Retinal pigment epithelial cell (primary cell): ENCODE measurements around the gene TPRG1.

Experiments used
- DNase-seq: peaks from one replicate; pipeline ENCODE4 v3.0.0-alpha.2; 2010; ENCODE audit warnings: low read depth
- H3K4me3 ChIP-seq: 2 replicates; pipeline ENCODE4 v1.5.1; 2011; ENCODE audit warnings: mild to moderate bottlenecking, low read length, control low read depth, moderate library complexity
- CTCF ChIP-seq: conservative IDR thresholded peaks from 2 replicates; pipeline ENCODE4 v1.5.1; 2011; ENCODE audit warnings: low read depth, low read length, control low read depth, inconsistent platforms

TPRG1 gene

GRCh38 chr3:189171707-189172106 lies at the start of gene TPRG1:
Gene TPRG1 (plus strand): TSS chr3:189171971. CDS start chr3:189207385, 35,414 bp downstream.
- H3K4me3 ChIP-seq = no peak within 1 kb of the TSS
- DNase-seq = no peak
- no peak for TF ChIP-seq CTCF

GRCh38 chr3:189122110-189122509 lies 49.7 kb upstream of the TPRG1 start:
- H3K4me3 ChIP-seq = no peak overlapping the region
- no peak for TF ChIP-seq CTCF
- no peak for DNase-seq

- TF ChIP-seq CTCF = no peak
Observed at GRCh38 chr3:189122526-189123205, 49.1 kb upstream of the TPRG1 start.

GRCh38 chr3:189123595-189124387 lies 48.0 kb upstream of the TPRG1 start:
- TF ChIP-seq CTCF = no peak
- H3K4me3 ChIP-seq = no peak overlapping the region
- DNase-seq = peak; percentile 21

More at GRCh38 chr3:189122526-189123205, 49.1 kb upstream of the TPRG1 start:
- H3K4me3 ChIP-seq = no peak overlapping the region
- no peak for DNase-seq

GRCh38 chr3:189132231-189132671 lies 39.5 kb upstream of the TPRG1 start:
- H3K4me3 ChIP-seq = no peak overlapping the region
- peak; percentile 78 for DNase-seq
- TF ChIP-seq CTCF = no peak

- TF ChIP-seq CTCF = no peak
- H3K4me3 ChIP-seq = no peak overlapping the region
- no peak for DNase-seq
Observed at GRCh38 chr3:189132839-189133238, 38.9 kb upstream of the TPRG1 start.
